Measurements from ENCODE around the gene HES4. TPM values are rescaled to one million over a fixed set of nuclear protein-coding genes. Genes with fewer than 3 reads are reported as not detected.

Gene HES4
- total RNA-seq, 1 donor from 2014 or later, result 137 TPM

- Mint-ChIP-seq H3K4me3 (ENCODE audit: unreplicated experiment) (no peak overlapping the region), H3K9me3 (ENCODE audit: low read depth) (peaks cover 6% of the 10 kb centered on the region), H3K27me3 (ENCODE audit: low read depth) (peaks cover 5% of the 10 kb centered on the region), H3K4me1 (ENCODE audit: low read depth) (no peaks in the 10 kb centered on the region), H3K27ac (ENCODE audit: unreplicated experiment) (no peak overlapping the region), H3K36me3 (ENCODE audit: low read depth) (peaks cover 5% of the 10 kb centered on the region)
- peak; percentile 97 for TF ChIP-seq CTCF (IDR thresholded peaks at IDR 0.05)
- no peak for DNase-seq (ENCODE audit: low spot score)
These were observed 16.0 kb downstream of the HES4 start for GRCh38 chr1:983798-984475.

- no peak overlapping the region for H3K27ac Mint-ChIP-seq (ENCODE audit: unreplicated experiment)
- H3K27me3 Mint-ChIP-seq (ENCODE audit: low read depth), result peaks cover 5% of the 10 kb centered on the region
- DNase-seq (ENCODE audit: low spot score), result no peak
- no peak for TF ChIP-seq CTCF (IDR thresholded peaks at IDR 0.05)
- no peak overlapping the region for H3K4me3 Mint-ChIP-seq (ENCODE audit: unreplicated experiment)
- peaks cover 3% of the 10 kb centered on the region for H3K4me1 Mint-ChIP-seq (ENCODE audit: low read depth)
- peaks cover under 1% of the 10 kb centered on the region for H3K36me3 Mint-ChIP-seq (ENCODE audit: low read depth)
- peaks cover under 1% of the 10 kb centered on the region for H3K9me3 Mint-ChIP-seq (ENCODE audit: low read depth)
These were observed 17.0 kb downstream of the HES4 start for GRCh38 chr1:982765-983436.

GRCh38 chr1:981955-982558 is 17.8 kb downstream of the HES4 start, which contains the start of gene PERM1:
Gene PERM1 (minus strand): TSS chr1:982093. CDS start chr1:981029, 1,064 bp downstream.
- no peak within 1 kb of the TSS for H3K27ac Mint-ChIP-seq (ENCODE audit: unreplicated experiment)
- no peak for DNase-seq (ENCODE audit: low spot score)
- H3K27me3 Mint-ChIP-seq (ENCODE audit: low read depth), result peaks cover 5% of the 10 kb centered on the region

GRCh38 chr1:981491-981954 is 18.4 kb downstream of the HES4 start:
- no peak overlapping the region for H3K27ac Mint-ChIP-seq (ENCODE audit: unreplicated experiment)
- TF ChIP-seq CTCF (IDR thresholded peaks at IDR 0.05), result no peak
- H3K36me3 Mint-ChIP-seq (ENCODE audit: low read depth), result no peaks in the 10 kb centered on the region
- H3K4me1 Mint-ChIP-seq (ENCODE audit: low read depth), result peaks cover 3% of the 10 kb centered on the region
- no peak overlapping the region for H3K4me3 Mint-ChIP-seq (ENCODE audit: unreplicated experiment)
- H3K9me3 Mint-ChIP-seq (ENCODE audit: low read depth), result no peaks in the 10 kb centered on the region
- peaks cover 5% of the 10 kb centered on the region for H3K27me3 Mint-ChIP-seq (ENCODE audit: low read depth)
- no peak for DNase-seq (ENCODE audit: low spot score)

More at GRCh38 chr1:981955-982558, 17.8 kb downstream of the HES4 start, which contains the start of gene PERM1:
- no peak within 1 kb of the TSS for H3K4me3 Mint-ChIP-seq (ENCODE audit: unreplicated experiment)
- H3K4me1 Mint-ChIP-seq (ENCODE audit: low read depth), result peaks cover 3% of the 10 kb centered on the region
- no peak for TF ChIP-seq CTCF (IDR thresholded peaks at IDR 0.05)
- no peaks in the 10 kb centered on the region for H3K36me3 Mint-ChIP-seq (ENCODE audit: low read depth)
- no peaks in the 10 kb centered on the region for H3K9me3 Mint-ChIP-seq (ENCODE audit: low read depth)
